Skeletal muscle cell (primary cell): ENCODE results near the gene LSM14B.
A peak's percentile ranks its signal among the peaks of the same experiment; 100 is the strongest.
"Not testable (repeated sequence)": the region's sequence is repeated elsewhere in the genome, so short reads cannot be mapped to it uniquely, and the experiment has no call there.

Experiments used
- DNase-seq: peaks from one replicate; pipeline ENCODE4 v3.0.0-alpha.2; 2010; ENCODE audit warnings: low read depth
- H3K4me3 ChIP-seq: 2 replicates; pipeline ENCODE4 v1.5.1; 2011; ENCODE audit warnings: low read depth, mild to moderate bottlenecking, control low read depth, low read length, moderate library complexity

LSM14B gene

DNA sequence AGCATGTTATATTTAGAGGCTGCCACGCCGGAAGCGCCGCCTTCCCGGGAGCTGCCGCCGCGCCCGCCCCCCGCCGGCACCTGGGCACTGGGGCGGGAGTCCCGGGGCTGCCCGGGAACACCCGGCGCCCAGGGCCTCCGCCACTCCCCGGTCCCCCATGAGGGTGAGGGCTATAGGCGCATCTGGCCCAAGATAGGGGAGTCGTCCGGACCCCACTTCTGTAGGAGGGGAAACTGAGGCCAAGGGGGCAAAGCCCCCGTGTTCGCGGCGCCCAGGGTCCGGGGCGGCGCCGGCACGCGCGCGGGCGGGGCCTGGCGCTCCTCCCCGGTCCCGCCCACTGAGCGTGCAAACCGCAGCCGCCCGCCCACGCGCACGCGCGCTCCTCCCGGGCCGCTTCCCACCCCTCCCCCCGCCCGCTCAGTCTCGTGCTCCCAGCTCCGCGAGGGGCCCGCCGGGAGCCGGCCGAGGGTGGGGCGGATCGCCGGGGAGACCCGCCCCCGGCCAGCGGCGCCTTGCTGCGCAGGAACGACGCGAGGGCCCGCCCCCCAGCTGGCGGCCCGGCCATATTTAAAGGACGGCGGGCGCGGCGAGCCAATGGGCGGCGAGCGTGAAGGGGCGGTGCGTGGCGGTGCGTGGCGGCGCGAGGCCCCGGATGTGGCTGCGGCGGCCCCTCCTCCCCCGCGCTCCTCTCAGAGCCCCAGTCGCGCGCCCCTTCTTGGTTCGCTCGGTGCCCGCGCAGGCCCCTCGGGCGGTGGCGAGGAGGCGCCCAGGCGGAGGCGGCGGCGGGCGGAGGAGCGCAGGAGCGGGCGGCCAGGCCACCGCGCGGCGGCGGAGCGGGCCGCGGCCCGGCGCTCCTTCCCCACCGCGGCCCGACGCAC lies at the start of gene LSM14B:
TSS of gene LSM14B (plus strand) at position 700 of the 878 bp plus-strand sequence. CDS start 192 bp downstream, outside the sequence.
- H3K4me3 ChIP-seq, result peak within 1 kb of the TSS; percentile 64
- peak; percentile 92 for DNase-seq

DNA sequence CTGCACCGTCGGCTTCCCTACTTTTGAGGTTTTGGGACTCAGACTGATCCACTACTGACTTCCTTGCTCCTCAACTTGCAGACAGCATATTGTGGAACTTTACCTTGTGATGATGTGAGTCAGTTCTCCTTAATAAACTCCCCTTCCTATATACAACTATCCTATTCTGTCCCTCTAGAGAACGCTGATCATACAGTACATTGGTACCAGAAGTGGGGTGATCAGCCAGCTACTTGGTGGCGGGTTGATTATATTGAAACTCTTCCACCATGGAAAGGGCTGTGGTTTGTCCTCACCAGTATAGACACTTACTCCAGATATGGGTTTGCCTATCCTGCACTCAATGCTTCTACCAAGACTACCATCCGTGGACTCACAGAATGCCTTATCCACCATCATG lies 49.0 kb upstream of the LSM14B start:
- no peak overlapping the region for H3K4me3 ChIP-seq
- no peak for DNase-seq

DNA sequence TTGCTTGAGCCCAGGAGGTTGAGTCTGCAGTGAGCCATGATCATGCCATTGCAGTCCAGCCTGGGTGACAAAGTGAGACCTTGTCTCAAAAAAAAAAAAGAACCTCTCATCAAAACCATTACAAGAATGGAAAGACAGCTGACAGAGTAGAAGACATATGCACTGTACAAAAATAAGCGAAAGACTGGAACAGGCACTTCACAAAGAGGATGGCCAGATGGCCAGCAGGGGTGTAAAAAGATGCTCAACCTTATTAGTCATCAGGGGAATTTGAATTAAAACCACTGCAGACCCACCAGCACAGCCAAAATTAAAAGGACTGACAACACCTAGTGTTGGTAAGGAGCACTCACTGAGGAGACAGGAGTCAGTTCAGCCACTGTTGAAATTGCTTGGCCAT lies 43.1 kb upstream of the LSM14B start:
- DNase-seq, result no peak
- H3K4me3 ChIP-seq, result no peak overlapping the region

- H3K4me3 ChIP-seq, result no peak overlapping the region
These were observed 41.9 kb upstream of the LSM14B start for GRCh38 chr20:62080249-62080990.

DNA sequence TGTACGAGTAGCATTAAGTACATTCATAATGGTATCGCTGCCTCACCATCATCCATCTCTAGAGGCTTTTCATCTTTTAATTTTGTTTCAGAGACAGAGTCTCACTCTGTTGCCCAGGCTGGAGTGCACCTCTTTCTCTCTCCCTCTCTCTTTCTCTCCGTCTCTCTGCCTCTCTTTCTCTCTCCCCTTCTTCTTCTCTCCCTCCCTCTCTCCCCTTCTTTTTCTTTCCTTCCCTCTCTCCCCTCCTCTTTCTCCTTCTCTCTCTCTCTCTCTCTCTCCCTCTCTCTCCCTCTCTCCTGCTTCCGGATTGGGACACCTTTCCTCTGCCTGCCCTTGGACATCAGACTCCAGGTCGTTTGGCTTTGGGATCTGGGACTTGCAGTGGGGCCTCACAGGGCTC lies 39.0 kb upstream of the LSM14B start:
- no peak overlapping the region for H3K4me3 ChIP-seq

More at GRCh38 chr20:62080249-62080990, 41.9 kb upstream of the LSM14B start:
- no peak for DNase-seq

GRCh38 chr20:62084224-62084623 lies 38.1 kb upstream of the LSM14B start:
- DNase-seq, H3K4me3 ChIP-seq: not testable (repeated sequence)

More for the DNA sequence above, 39.0 kb upstream of the LSM14B start:
- DNase-seq, result no peak

DNA sequence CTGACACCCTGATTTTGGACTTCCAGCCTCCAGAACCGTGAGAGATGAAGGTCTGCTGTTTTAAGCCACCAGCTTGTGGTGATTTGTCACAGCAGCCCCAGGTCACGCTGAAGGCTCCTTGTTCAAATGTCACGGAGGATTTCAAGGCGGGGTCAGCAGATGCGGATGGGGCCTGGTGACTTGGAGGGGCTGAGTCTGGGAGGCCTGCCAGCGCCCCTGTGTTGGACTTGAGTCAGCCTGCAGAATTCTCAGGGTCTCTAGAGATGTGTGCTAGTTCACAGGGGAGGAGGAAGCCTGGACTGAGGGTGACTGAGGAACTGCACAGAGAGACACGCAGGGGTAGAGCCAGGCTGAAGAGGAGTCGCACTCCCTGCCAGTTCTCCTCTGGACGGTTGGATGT lies 37.1 kb upstream of the LSM14B start:
- H3K4me3 ChIP-seq, result no peak overlapping the region
- DNase-seq, result no peak

GRCh38 chr20:62087227-62087626 lies 35.0 kb upstream of the LSM14B start:
- no peak for DNase-seq
- H3K4me3 ChIP-seq, result no peak overlapping the region

- DNase-seq, result no peak
- no peak overlapping the region for H3K4me3 ChIP-seq
These were observed 34.6 kb upstream of the LSM14B start for GRCh38 chr20:62087632-62088031.

GRCh38 chr20:62088258-62089127 lies 33.8 kb upstream of the LSM14B start:
- H3K4me3 ChIP-seq, result no peak overlapping the region
- peak; percentile 80 for DNase-seq

GRCh38 chr20:62089393-62089792 lies 32.9 kb upstream of the LSM14B start:
- DNase-seq, result no peak
- H3K4me3 ChIP-seq, result no peak overlapping the region

DNA sequence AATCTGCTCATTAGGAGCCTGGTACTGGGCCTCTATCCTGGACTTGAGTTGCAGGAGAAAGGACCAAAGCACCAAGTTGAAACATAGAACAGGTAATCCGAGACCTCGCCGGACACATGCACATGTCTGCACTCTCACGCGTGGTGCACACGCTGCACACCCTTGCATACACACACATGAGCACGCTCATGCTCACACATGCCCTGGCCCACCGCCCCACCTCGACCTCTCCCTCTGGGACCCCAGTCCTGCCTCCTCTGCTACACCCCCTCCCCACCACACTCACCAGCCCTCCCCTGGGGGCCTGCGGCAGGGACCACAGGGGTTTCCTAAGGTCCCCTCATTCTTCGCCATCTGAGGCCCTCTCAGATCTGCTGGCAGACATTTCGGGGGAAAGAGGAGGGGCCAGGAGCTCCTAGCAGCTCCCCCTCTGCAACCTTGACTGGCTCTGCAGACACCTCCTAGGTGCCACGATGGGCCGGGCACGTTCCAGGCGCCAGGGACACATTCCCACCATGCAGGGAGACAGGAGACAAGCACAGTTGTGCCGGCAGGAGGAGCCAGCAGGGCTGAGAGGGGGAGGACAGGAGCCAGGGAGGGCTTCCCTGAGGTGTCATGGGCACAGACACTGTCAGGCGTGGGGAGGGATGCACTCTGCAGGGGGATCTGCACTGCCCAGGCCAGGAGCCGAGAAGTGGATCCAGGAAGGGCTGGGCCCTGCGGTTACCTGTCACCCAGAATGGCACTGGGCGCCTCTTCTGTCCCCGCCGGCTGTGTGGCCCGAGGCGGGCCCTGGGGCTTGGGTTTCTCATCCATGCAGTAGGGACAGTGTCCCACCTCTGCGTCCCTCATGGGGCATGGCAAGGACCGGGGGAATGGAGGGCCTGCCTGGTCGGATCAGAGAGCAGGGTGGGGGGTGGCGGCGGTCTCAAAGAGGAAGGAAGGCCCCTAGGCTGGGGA lies 25.6 kb upstream of the LSM14B start:
- no peak for DNase-seq
- no peak overlapping the region for H3K4me3 ChIP-seq

DNA sequence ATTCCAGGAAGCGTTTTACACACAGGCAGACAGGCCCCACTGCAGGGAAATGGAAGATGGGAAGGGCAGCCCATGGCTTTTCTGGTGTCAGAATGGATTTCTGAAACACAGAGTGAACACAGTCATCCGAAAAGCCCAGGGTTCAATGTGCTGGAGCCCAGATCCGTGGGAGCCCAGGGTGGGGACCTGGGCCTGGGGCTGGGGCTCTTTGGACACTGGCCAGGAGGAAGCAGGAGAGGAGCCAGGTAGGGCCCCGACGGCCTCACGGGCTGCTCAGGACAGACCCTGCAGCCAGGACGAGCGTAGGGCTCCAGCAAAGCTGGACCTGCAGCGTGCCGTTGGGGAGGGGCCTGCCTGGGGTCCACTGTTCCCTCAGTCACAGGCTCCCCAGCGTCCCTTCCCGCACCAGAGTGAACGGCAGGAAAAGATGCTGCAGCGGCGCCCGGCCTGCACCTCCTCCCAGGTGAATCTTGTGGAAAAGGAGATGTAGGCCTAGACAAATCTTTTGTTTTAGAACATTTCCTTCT lies 24.3 kb upstream of the LSM14B start:
- no peak for DNase-seq
- no peak overlapping the region for H3K4me3 ChIP-seq

DNA sequence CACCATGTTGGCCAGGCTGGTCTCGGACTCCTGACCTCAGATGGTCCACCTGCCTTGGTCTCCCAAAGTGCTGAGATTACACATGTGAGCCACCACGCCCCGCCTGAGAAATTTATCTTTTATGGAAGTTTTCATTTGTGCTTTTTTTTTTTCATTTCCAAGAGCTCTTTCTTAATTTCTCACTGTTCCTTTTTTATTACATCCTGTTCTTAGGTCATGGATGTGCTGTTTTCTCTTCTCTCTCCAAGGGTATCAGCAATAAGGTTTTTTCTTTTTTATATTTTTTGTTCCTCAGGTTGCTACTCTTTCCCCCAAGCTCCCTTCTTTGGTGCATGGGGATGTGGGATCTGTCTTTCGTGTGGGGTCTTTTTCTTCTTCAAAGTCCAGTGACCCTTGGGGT lies 21.2 kb upstream of the LSM14B start:
- H3K4me3 ChIP-seq, result no peak overlapping the region
- DNase-seq, result no peak

- no peak for DNase-seq
- no peak overlapping the region for H3K4me3 ChIP-seq
These were observed 18.6 kb upstream of the LSM14B start for GRCh38 chr20:62103508-62104233.

GRCh38 chr20:62104234-62104789 lies 18.0 kb upstream of the LSM14B start:
- no peak for DNase-seq
- H3K4me3 ChIP-seq, result no peak overlapping the region

- DNase-seq, result peak; percentile 37
- no peak overlapping the region for H3K4me3 ChIP-seq
These were observed 17.4 kb upstream of the LSM14B start for GRCh38 chr20:62104791-62105345.
